ENCODE data around the gene MMS22L.

DNA sequence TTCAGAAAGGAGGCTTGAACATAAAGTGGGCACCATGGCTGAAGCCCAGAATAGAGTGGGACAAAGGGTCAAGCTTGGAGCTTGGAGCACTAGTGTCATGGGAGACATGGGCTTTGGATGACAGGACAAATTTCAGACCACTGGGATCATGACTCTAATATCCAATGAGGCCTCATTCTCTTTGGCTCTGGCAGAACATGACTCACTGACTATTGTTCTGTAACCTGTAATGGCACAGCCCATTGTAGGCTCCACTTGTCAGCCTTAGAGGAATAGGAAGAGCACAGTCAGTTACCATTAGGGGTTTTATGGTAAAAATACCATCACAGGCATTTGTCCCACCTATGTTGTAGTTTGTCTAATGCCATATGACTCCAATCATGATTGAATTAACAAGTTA, 34.0 kb upstream of the MMS22L start:
- TF ChIP-seq, protein P1, sequence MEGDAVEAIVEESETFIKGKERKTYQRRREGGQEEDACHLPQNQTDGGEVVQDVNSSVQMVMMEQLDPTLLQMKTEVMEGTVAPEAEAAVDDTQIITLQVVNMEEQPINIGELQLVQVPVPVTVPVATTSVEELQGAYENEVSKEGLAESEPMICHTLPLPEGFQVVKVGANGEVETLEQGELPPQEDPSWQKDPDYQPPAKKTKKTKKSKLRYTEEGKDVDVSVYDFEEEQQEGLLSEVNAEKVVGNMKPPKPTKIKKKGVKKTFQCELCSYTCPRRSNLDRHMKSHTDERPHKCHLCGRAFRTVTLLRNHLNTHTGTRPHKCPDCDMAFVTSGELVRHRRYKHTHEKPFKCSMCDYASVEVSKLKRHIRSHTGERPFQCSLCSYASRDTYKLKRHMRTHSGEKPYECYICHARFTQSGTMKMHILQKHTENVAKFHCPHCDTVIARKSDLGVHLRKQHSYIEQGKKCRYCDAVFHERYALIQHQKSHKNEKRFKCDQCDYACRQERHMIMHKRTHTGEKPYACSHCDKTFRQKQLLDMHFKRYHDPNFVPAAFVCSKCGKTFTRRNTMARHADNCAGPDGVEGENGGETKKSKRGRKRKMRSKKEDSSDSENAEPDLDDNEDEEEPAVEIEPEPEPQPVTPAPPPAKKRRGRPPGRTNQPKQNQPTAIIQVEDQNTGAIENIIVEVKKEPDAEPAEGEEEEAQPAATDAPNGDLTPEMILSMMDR (IDR thresholded peaks at IDR 0.05; ENCODE audit: poor library complexity): no peak
- TF ChIP-seq EZH2 (IDR thresholded peaks at IDR 0.05; ENCODE audit: borderline replicate concordance): no peak
